ENCODE results near the gene DNAJC4.

Gene DNAJC4

GRCh38 chr11:64267207-64267945, 37.0 kb downstream of the DNAJC4 start:
- TF ChIP-seq POLR2A (IDR thresholded peaks at IDR 0.05; ENCODE audit: low read length) = no peak
- TF ChIP-seq GATA1 (IDR thresholded peaks at IDR 0.05; ENCODE audit: low read depth, low read length) = no peak
- DNase-seq = no peak

- DNase-seq = peak; percentile 50 to 67
Measured at GRCh38 chr11:64268025-64268892, 37.9 kb downstream of the DNAJC4 start.

GRCh38 chr11:64268893-64269539, 38.7 kb downstream of the DNAJC4 start:
- peak; percentile 57 to 70 for DNase-seq
- TF ChIP-seq POLR2A (IDR thresholded peaks at IDR 0.05; ENCODE audit: low read length) = peak; percentile 33
- no peak for TF ChIP-seq GATA1 (IDR thresholded peaks at IDR 0.05; ENCODE audit: low read depth, low read length)

More at GRCh38 chr11:64268025-64268892, 37.9 kb downstream of the DNAJC4 start:
- peak; percentile 43 for TF ChIP-seq GATA1 (IDR thresholded peaks at IDR 0.05; ENCODE audit: low read depth, low read length)
- no peak for TF ChIP-seq POLR2A (IDR thresholded peaks at IDR 0.05; ENCODE audit: low read length)

GRCh38 chr11:64269540-64270220, 39.3 kb downstream of the DNAJC4 start:
- DNase-seq = peak; percentile 98 to 99
- TF ChIP-seq POLR2A (IDR thresholded peaks at IDR 0.05; ENCODE audit: low read length) = peak; percentile 83
- no peak for TF ChIP-seq GATA1 (IDR thresholded peaks at IDR 0.05; ENCODE audit: low read depth, low read length)

- TF ChIP-seq POLR2A (IDR thresholded peaks at IDR 0.05; ENCODE audit: low read length) = no peak
- no peak for TF ChIP-seq GATA1 (IDR thresholded peaks at IDR 0.05; ENCODE audit: low read depth, low read length)
- no peak for DNase-seq
Measured at GRCh38 chr11:64275031-64275800, 44.9 kb downstream of the DNAJC4 start.

- TF ChIP-seq GATA1 (IDR thresholded peaks at IDR 0.05; ENCODE audit: low read depth, low read length) (no peak), POLR2A (IDR thresholded peaks at IDR 0.05; ENCODE audit: low read length) (no peak)
- no peak for DNase-seq
Measured at GRCh38 chr11:64275841-64276240, 45.5 kb downstream of the DNAJC4 start.

GRCh38 chr11:64276653-64277431, 46.5 kb downstream of the DNAJC4 start:
- TF ChIP-seq POLR2A (IDR thresholded peaks at IDR 0.05; ENCODE audit: low read length) (no peak), GATA1 (IDR thresholded peaks at IDR 0.05; ENCODE audit: low read depth, low read length) (no peak)
- no peak for DNase-seq

- no peak for TF ChIP-seq POLR2A (IDR thresholded peaks at IDR 0.05; ENCODE audit: low read length)
- TF ChIP-seq GATA1 (IDR thresholded peaks at IDR 0.05; ENCODE audit: low read depth, low read length) = no peak
- DNase-seq = no peak
Measured at GRCh38 chr11:64278576-64279190, 48.3 kb downstream of the DNAJC4 start.

- no peak for DNase-seq
- no peak for TF ChIP-seq GATA1 (IDR thresholded peaks at IDR 0.05; ENCODE audit: low read depth, low read length)
- no peak for TF ChIP-seq POLR2A (IDR thresholded peaks at IDR 0.05; ENCODE audit: low read length)
Measured at GRCh38 chr11:64281957-64282770, 51.8 kb downstream of the DNAJC4 start.

- DNase-seq = no peak
- TF ChIP-seq POLR2A (IDR thresholded peaks at IDR 0.05; ENCODE audit: low read length) (no peak), GATA1 (IDR thresholded peaks at IDR 0.05; ENCODE audit: low read depth, low read length) (no peak)
Measured at GRCh38 chr11:64283092-64283491, 52.7 kb downstream of the DNAJC4 start.
